Fibroblast of lung (primary cell): ENCODE results near the gene LSM12.

Experiments used
- CTCF ChIP-seq, 2 donors: IDR thresholded peaks in 1 of 2; conservative IDR thresholded peaks in 1 of 2; 1 replicate in 1 of 2; 2 replicates in 1 of 2; pipeline ENCODE4 v1.5.1; 2011 to 2012; ENCODE audit warnings: low read length in 2 of 2, control low read depth in 1 of 2, inconsistent platforms in 1 of 2, low read depth in 1 of 2, mild to moderate bottlenecking in 1 of 2
- EZH2 ChIP-seq: IDR thresholded peaks from 2 replicates; pipeline ENCODE4 v1.5.1; 2012; ENCODE audit warnings: low read length, control low read depth, mild to moderate bottlenecking; ENCODE audit errors: missing control alignments

GRCh38 chr17:44001461-44001920, 65.0 kb downstream of the LSM12 start:
- TF ChIP-seq EZH2 (no peak), CTCF (conservative IDR thresholded peaks at IDR 0.05 in 1 of 2, IDR thresholded peaks at IDR 0.05 in 1 of 2; ENCODE audit: low read depth in 1 of 2, low read length in 2 of 2) (no peak)
